Right ventricle myocardium superior (tissue), 1 donor: Measurements from ENCODE around the gene CDC42EP5. TPM values are rescaled to one million over a fixed set of nuclear protein-coding genes. Genes with fewer than 3 reads are reported as not detected.

Experiments
- ATAC-seq: fragments of 200-7000 bp; cut with Tn5 transposase; one replicate; pipeline ENCODE4 v1.9.1; 2020; ENCODE audit warnings: mild to moderate bottlenecking; ENCODE audit not compliant: poor library complexity
- DNase-seq: peaks from one replicate; pipeline ENCODE4 v3.0.0-alpha.2; 2020
- intact Hi-C: fragments of 100-400 bp; cut with DNase I; formaldehyde crosslinking; loops from one replicate; pipeline ENCODE4 v1.11.2; 2022
- total RNA-seq: library from RNA; stranded (reverse); fragmentation: NEBNext Ultra II Directional; extraction: Animal tissue kit (Norgen Biotek cat#: 25700); gene quantifications from one replicate; pipeline ENCODE4 v1.2.1, GENCODE V29; 2021
- donor health status: DM: no; HTN: yes; CAD: no; lungs with severe emphysema.

Gene CDC42EP5
- total RNA-seq, 1 donor from 2014 or later: 11.6 TPM

DNA sequence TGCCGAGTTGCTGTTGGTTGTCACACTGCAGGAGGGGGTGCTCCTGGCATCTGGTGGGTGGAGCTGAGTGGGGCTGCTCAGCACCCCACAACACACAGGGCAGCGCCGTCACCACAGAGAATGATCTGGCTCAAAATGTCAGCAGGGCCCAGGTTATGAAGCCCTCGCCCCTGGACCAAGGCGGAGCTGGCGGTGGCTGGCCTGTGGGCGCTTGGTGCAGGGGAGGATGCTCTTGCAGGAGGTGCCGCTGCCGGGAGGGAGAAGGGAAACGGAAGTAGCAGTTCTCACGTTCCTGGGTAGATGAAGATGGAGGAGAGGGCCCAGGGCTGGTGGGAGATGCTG lies 38.3 kb downstream of the CDC42EP5 start:
- no peak for DNase-seq
- intact Hi-C loops: no loop called here
- no peak for ATAC-seq

DNA sequence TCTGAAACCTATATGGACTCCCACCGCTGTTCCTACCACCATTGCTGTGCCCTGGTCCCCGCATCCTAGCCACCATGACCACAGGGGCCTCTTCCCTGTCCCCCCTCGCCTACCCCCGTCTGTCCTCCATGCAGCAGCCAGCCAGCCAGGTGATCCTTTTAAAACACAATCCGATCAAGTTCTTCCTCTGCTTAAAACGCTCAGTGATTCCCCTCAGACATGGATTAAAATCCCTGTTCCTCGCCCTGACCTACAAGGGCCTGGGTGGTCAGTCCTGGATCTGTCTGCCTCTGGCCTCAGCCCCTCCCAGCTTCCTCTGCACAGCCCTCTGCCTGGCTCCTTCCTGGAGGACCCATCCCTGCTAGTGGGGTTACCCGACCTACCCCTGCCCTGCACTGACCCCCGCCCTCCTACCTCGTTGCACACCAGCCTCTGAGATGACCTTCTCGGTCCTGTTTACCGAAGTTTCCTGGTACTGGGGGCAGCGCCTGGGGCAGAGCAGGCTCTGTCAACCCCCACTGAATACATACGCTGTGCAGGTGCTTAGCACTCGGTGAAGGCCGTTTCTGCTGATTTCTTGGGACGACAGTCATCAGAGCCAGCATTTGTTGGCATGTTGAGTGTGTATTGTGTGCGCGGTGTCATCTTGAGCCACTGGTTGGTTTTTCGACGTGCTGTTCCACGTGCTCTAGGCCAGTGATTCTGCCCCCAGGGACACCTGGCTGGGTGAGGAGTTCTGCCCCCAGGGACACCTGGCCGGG lies 38.8 kb downstream of the CDC42EP5 start:
- ATAC-seq (no peak), DNase-seq (no peak)
- intact Hi-C loops: no loop called here

DNA sequence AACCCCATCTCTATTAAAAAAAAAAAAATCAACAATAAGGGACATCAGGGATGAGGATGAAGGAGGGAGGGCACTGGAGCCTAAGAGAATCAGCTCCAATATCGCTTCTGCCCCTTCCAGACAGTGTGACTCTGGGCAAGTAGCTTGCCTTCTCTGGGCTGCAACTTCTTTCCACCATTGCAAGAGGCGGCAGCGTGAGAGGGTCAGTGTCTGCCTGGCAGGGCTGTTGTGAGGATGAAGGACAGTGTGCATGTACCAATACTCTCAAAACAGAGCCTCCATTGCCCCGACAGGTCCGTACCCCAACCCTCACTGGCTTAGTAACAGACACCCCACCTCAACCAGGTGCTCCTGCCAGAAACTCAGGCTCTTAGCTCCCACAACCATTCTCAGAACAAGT lies 39.4 kb downstream of the CDC42EP5 start:
- intact Hi-C loops: no loop called here
- DNase-seq: no peak
- ATAC-seq: no peak

DNA sequence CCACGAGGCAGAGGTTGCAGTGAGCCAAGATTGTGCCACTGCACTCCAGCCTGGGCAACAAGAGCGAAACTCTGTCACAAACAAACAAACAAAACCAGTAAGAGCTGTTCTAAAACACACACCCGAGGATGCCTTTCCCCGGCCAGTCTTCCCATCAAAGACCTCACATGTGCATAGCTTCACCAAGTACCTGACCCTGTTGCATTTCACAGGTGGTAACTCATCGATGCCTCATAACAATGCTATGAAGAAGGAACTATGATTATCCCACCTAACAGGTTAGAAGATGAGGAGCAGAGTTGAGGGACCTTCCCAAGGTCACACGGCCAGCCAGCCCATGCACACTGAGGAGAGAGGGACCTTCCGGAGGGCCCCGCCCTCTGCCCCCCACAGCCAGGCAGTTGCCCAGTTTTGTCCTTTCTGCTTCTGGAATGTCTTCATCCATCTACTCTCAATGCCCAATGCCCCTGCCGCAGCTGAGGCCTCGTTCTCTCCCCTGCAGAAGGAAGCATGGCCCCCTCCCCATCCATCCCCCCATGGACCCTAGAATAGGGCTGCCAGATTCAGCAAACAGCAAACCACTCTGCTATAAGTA lies 40.9 kb downstream of the CDC42EP5 start:
- intact Hi-C loops: no loop called here
- DNase-seq (no peak), ATAC-seq (no peak)

DNA sequence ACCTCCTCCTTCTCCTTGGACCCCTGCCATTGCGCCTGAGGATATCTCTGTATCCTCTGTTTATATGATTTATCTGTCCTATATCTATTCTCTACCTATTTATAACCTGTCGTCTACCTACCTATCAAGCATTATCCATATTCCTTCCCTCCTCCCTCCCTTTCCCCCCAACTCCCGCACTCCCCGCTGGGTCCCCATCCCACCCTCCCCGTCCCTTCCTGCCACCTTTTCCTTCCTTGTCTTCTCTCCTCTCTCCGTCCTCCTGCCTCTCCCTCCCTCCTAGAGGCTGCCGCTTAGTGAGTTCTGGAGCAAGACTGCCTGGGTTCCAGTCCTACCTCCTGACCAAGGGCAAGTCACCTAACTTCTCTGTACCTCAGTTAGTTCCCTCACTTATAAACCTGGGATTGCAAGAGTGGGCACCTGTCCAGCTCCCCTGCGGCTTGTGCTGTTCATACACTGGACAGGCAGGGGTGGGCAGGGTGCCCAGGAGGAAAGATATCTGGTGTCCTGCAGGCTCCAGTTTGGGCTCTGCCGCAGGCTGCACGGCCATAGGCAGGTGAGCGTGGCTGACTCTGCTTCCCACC lies 41.7 kb downstream of the CDC42EP5 start:
- peak; percentile 26 for ATAC-seq
- intact Hi-C loops: no loop called here
- DNase-seq: peak; percentile 74

DNA sequence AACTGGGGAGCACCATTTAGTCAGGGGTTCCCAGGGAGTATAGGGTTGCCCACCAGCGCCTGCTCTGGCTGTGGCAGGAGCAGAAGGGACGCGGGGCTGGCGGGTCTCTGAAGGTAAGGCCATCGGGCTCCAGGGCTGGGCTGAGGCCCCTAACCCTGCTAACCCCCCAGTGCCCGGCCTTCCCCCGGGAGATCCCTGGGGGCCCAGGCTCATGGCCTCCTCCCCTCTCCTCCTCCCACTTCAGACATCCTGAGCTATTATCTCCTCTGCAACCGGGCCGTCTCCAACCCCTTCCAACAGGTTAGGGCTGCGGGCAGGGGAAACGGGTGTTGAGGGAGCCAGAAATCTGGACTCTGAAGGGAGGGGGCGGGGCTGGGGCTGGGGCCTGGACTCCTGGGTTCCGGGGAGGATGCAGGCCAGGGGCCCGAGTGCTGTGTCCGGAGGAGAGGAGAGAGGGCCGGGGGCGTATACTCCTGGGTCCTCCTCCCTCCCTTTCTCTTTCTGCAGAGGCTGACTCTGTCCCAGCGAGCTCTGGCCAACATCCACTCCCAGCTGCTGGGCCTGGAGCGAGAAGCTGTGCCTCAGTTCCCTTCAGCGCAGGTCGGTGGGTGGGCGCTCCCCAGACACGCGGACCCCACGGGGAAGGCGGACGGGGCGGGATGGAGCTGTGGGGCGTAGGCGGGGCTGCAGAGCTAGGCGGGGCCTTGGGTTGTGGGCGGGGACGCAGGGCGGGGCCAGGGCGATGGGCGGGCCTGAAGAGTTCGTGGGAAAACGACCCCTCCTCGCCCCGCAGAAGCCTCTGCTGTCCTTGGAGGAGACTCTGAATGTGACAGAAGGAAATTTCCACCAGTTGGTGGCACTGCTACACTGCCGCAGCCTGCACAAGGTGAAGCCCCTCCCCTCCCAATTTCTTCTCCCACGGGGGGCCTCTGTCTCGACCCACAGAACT lies 42.5 kb downstream of the CDC42EP5 start:
- intact Hi-C loops: no loop called here
- peak; percentile 56 for DNase-seq
- peak; percentile 67 for ATAC-seq

DNA sequence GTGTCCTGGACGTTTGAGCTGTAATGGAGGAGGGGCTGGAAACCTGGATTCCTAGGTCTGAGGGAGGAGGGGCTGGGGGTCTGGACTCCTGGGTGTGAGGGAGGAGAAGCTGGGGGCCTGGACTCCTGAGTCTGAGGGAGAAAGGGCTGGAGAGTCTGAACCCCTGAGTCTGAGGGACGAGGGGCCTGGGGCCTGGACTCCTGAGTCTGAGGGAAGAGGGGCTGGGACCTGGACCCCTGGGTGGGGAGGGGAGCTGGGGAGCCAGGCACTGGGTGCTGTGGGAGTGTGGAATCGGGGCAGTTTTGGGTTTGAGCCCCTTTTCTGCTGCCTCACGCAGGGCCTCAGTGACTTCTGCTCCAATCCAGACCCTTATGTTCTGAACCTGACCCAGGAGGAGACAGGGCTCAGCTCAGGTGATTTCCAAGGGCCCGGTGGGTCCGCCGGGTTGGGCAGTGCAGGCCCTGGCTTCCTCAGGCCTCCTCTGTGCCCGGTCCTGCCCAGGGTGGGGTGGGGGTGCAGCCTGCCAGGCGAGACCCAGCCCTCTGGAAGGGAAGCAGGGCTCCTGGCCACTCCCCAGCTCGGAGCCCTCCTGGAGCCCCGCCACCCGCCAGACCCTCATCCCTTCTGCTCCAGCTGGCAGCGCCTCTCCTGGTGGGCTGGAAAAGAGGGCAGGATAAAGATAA lies 43.4 kb downstream of the CDC42EP5 start:
- intact Hi-C loops: no loop called here
- DNase-seq: no peak
- ATAC-seq: no peak

DNA sequence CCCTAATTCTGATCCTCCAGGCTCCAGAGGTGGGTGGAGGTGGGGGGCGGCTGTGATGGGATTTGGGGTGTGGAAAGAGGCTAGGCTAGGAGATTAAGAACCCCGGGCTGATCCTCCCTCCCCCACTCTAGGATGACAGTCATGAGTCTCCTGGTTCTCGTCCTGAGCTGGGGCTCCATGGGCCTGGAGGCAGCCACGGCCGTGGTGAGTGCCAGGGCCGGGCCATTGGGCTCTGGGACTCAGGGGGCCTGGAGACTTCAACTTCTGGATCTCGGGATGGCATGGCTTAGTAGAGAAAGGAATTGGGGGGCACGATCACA lies 44.0 kb downstream of the CDC42EP5 start:
- DNase-seq (no peak), ATAC-seq (no peak)
- intact Hi-C loops: no loop called here

DNA sequence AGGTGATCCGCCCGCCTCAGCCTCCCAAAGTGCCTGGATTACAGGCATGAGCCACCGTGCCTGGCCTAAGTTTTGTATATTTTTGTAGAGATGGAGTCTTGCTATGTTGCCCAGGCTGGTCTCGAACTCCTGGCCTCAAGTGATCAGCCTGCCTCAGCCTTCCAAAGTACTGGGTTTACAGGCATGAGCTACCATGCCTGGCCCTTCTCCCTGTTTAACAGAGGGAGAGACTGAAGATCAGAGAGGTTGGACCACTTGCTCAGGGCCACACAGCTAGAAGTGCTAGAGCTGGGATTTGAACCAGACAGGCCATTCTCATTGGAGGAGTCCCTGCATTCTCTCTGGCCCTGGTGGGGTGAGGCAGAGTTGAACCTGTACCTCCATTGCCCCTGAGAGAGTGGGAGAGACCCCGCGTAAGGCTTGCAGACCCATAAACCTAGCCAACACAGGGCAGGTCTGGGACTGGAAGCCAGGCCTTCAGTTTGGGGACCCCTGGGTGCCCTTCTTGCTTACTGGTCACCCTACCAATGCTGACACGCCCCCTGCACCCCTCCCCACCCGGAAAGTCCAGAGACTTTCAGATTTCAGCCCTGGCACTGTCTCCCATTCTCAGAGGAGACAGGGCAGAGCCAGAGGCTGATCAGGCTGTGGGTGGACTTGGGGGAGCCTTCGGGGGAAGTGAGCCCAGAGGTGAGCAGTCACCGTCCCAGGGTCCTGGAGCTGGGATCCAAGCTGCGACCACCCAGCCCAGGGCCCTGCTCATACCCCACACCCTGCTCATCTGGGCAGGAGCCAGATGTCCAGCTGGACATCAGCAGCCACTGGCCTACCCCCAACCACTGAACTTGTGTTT lies 44.5 kb downstream of the CDC42EP5 start:
- DNase-seq (no peak), ATAC-seq (no peak)
- intact Hi-C loops: no loop called here

DNA sequence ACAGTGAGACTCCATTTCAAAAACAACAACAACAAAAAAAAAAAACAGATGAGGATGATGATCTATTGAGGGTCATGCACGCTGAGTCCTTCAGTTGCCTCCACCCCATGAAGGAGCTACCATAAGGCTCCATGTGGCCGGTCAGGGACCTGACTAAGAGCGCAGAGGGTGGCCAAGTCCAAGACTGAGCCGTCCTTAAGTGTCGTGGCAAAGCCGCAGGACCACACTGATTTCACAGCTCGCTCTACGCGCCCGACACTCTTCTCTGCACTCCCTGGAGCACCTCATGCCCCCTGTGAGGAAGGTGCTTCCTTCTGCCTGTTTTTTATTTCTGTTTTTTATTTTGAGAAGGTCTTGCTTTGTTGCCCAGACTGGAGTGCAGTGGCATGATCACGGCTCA lies 45.5 kb downstream of the CDC42EP5 start:
- ATAC-seq (no peak), DNase-seq (no peak)
- intact Hi-C loops: no loop called here

DNA sequence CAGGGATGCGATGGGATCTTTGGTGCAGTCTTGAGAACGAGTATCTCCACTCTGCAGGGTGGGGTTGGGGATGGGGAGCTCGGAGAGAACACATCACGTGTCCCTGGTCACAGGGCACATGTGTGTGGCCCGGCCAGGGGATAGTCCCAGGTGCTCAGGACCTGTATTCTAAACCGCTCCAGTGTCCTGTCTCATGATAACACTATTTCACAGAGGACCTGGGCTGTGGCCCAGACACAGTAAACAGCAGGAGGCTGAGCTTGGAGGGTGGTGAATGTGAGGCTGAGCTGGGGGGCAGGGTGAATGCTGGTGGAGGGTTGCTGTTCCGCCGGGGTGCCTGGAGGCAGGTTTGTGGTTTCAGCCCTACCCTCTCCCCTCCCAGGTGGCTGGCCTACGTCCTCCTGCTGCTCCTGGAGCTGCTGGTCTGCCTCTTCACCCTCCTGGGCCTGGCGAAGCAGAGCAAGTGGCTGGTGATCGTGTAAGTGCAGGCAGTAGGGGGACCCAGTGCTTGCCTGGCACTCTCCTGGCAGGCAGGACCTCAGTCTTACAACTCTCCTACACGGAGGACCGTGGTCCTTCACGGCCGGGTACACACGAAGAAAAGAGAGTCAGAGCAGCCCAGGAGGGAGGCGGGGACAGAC lies 46.7 kb downstream of the CDC42EP5 start:
- intact Hi-C loops: no loop called here
- DNase-seq: no peak
- no peak for ATAC-seq

DNA sequence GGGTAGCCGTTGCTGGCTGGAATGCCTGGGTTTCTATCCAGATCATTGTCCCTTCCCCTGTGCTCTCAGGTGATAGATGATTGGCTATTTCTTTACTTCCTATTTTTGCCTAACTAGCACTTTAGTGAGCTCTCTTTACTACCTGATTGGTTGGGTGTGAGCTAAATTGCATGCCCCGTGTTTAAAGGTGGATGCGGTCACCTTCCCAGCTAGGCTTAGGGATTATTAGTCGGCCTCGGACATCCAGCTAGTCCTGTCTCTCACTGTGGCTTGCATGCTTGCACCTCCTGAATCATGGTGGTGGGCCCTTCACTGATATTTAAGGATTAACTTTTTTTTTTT lies 47.7 kb downstream of the CDC42EP5 start:
- ATAC-seq: no peak
- DNase-seq: no peak
- intact Hi-C loops: no loop called here

DNA sequence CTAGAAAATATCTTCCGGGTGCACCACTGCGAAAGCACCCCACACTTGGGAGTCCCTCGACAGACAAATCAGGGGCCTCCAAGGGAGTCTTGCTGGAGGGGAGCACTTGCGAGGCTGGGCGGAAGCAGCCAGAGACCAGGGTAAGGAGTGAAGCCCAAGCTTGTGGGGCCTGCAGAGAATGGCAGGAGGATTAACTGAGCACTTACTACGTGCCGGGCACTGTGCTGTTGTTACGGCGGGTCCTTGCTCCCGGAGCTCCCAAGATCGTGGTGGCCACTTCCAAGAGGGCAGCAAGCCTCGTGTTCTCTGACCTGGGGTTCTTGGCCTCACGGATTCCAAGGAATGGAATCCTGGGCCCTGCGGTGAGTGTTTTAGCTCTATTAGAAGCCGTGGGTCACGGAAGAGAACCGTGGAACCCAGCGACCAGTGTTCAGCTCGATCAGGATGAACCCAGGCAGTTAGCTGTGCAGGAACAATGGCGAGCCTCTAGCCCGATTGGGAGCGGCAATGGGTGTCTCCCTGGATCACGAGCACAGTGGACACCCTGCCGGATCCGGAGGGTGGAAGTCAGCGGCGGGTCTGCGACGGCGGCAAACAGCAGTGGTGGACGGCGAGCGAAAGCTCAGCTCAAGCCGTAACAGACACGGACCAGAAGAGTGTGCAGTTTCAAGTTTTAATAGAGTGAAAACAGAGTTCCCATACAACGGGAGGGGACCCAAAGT lies 48.3 kb downstream of the CDC42EP5 start:
- ATAC-seq: no peak
- intact Hi-C loops: no loop called here
- no peak for DNase-seq

DNA sequence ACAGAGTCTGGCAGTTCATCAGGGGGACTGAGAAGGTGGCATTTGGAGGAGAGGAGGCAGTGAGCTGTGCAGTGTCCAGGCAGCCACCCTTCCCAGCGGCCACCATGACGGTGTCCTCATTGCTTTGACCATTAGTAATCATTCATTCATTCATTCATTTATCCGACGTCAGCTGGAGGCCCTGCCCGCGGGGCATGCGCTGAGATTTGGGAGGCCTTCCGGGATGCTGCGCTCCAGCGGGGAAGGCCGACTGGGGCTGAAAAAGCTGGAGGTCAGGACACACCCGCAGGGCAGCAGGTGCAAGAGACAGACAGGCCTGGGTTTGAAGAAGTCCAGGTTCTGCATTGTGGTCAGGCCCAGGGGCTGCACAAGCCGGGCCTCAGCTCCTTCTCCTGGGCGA lies 48.9 kb downstream of the CDC42EP5 start:
- no peak for ATAC-seq
- DNase-seq: no peak
- intact Hi-C loops: no loop called here

DNA sequence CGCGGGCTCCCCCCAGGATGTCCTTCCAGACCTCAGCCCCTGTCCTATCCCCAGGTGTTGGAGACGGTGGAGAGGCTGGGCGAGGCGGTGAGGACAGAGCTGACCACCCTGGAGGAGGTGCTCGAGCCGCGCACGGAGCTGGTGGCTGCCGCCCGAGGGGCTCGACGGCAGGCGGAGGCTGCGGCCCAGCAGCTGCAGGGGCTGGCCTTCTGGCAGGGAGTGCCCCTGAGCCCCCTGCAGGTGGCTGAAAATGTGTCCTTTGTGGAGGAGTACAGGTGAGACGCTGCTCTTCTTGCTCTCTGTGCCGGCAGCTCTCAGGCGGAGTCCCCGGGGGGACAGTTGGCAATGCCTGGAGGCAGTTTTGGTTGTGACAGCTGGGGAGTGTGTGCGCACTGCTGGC lies 51.0 kb downstream of the CDC42EP5 start:
- intact Hi-C loops: no loop called here
- ATAC-seq: no peak

DNA sequence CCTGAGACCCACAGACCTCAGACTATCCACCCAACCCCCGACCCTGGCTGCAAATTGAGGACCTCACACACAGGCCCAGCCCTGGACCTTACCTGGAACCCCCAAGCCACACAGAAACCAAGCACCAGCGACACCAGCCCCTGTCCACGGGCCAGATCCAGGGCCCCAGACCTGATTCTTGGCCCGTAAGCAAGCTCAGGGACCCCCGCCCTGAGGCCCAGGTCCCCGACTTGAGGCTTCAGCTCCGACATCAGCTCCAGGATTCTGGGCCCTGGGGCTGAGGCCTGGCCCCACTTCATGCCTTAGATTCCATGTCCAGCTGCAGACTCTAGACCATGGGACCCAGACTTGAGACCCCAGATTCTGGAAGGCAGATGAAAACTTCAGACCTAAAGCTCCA lies 51.6 kb downstream of the CDC42EP5 start:
- DNase-seq (no peak), ATAC-seq (no peak)
- intact Hi-C loops: no loop called here

More for the DNA sequence above, 51.0 kb downstream of the CDC42EP5 start:
- no peak for DNase-seq

DNA sequence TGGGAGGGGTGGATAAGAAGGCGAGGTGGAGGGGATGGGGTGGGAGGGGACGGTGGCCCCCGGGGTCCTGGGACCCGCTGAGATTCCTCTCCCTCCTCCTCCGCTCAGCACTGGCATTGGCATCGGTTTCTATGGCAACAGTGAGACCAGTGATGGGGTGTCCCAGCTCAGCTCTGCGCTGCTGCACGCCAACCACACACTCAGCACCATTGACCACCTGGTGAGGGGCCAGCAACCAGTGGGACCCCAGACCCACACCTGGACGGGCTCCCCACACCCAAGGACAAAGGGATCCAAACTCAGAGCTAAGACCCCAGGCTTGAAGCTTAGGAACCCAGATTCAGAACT lies 52.0 kb downstream of the CDC42EP5 start:
- intact Hi-C loops: no loop called here
- DNase-seq (no peak), ATAC-seq (no peak)
